GM12878 (cell line): ENCODE data around the gene SLCO3A1. TPM values are rescaled to one million over a fixed set of nuclear protein-coding genes. Genes with fewer than 3 reads are reported as not detected.

Experiments used
- ATAC-seq: fragments of 200-7000 bp; cut with Tn5 transposase; 3 replicates; pipeline ENCODE4 v1.9.1; 2020; ENCODE audit warnings: mild to moderate bottlenecking, moderate library complexity
- BruUV-seq: library from RNA; stranded (reverse); fragments of 400-500 nt; replicated peaks from 2 replicates; lab custom pipeline; 2021; lab: Mats Ljungman, UMichigan
- CTCF ChIA-PET: fragments of 300-600 bp; sonication (Branson Sonifier 250); formaldehyde crosslinking; extraction: SDS; loops from one replicate; lab custom pipeline; 2021; ENCODE audit warnings: inconsistent platforms; lab: Yijun Ruan, JAX
- POLR2A ChIA-PET: fragments of 350-600 bp; formaldehyde crosslinking; extraction: SDS; loops from one replicate; lab custom pipeline; 2021; ENCODE audit warnings: inconsistent platforms; lab: Charles Lee
- RAD21 ChIA-PET: fragments of 300-600 bp; sonication (Branson Sonifier 250); formaldehyde crosslinking; loops from one replicate; lab custom pipeline; 2023; ENCODE audit warnings: antibody characterized with exemption; ENCODE audit not compliant: unreplicated experiment; lab: Charles Lee
- SMC1A ChIA-PET: fragments of 300-600 bp; sonication (Branson Sonifier 250); formaldehyde crosslinking; loops from one replicate; lab custom pipeline; 2023; ENCODE audit not compliant: unreplicated experiment, uncharacterized antibody; lab: Charles Lee
- DNase-seq: peaks from one replicate; pipeline ENCODE4 v3.0.0-alpha.2; 2011; ENCODE audit warnings: low read depth, low spot score
- FAIRE-seq: peaks from 3 replicates; lab custom pipeline; 2011; peaks lifted over from hg19 to GRCh38; lab: Jason Lieb, UNC
- H2AFZ ChIP-seq: 2 replicates; pipeline ENCODE4 v1.6.0; 2011; ENCODE audit warnings: low read depth, low read length, control low read depth; ENCODE audit not compliant: control insufficient read depth
- H3K27ac ChIP-seq: 2 replicates; pipeline ENCODE4 v1.5.1; 2011; ENCODE audit warnings: control low read depth; ENCODE audit not compliant: control insufficient read depth, insufficient read depth
- H3K27me3 ChIP-seq, 2 experiments: replicated peaks in 1 of 2; 2 replicates each; pipeline versions ENCODE4 v1.6.0 to v1.6.1; 2011; ENCODE audit warnings: low read length in 1 of 2; ENCODE audit not compliant: control insufficient read depth in 2 of 2, insufficient read depth in 2 of 2
- H3K36me3 ChIP-seq, 2 experiments: 2 replicates each; pipeline ENCODE4 v1.5.1; 2011; ENCODE audit warnings: low read length in 1 of 2; ENCODE audit not compliant: control insufficient read depth in 2 of 2, insufficient read depth in 2 of 2
- H3K4me1 ChIP-seq: 2 replicates; pipeline ENCODE4 v1.6.1; 2011; ENCODE audit warnings: mild to moderate bottlenecking, low read length, moderate library complexity, mixed read lengths; ENCODE audit not compliant: control insufficient read depth, insufficient read depth
- H3K4me2 ChIP-seq: 2 replicates; pipeline ENCODE4 v1.6.0; 2011; ENCODE audit warnings: control low read depth; ENCODE audit not compliant: control insufficient read depth, insufficient read depth
- H3K4me3 ChIP-seq: fragments of 200-600 bp; sonication (generic); 2 replicates; pipeline ENCODE4 v1.5.1; 2016
- H3K79me2 ChIP-seq: 2 replicates; pipeline ENCODE4 v1.6.0; 2011; ENCODE audit warnings: low read length; ENCODE audit not compliant: control insufficient read depth, insufficient read depth
- H3K9ac ChIP-seq: 2 replicates; pipeline ENCODE4 v1.8.0; 2011; ENCODE audit warnings: low read length, control low read depth, mixed read lengths; ENCODE audit not compliant: control insufficient read depth, insufficient read depth
- H3K9me3 ChIP-seq: replicated peaks from 3 replicates; pipeline ENCODE4 v1.5.1; 2011; ENCODE audit warnings: mild to moderate bottlenecking, low read length; ENCODE audit not compliant: control insufficient read depth, insufficient read depth
- H4K20me1 ChIP-seq: 2 replicates; pipeline ENCODE4 v1.6.0; 2011; ENCODE audit not compliant: control insufficient read depth, insufficient read depth
- BCL3 ChIP-seq: IDR thresholded peaks from 2 replicates; pipeline ENCODE4 v1.6.1; 2011; ENCODE audit warnings: borderline replicate concordance, low read depth, mild to moderate bottlenecking, moderate library complexity, low read length; ENCODE audit not compliant: insufficient read depth, poor library complexity, severe bottlenecking
- CREB1 ChIP-seq: IDR thresholded peaks from 2 replicates; pipeline ENCODE4 v1.6.1; 2012; ENCODE audit warnings: low read depth, mild to moderate bottlenecking, inconsistent platforms
- DPF2 ChIP-seq: fragments of 450-650 bp; IDR thresholded peaks from 2 replicates; pipeline ENCODE4 v1.6.1; 2017; ENCODE audit warnings: mild to moderate bottlenecking
- HSF1 ChIP-seq: fragments of 150-350 bp; IDR thresholded peaks from 2 replicates; pipeline ENCODE4 v1.6.1; 2014; ENCODE audit warnings: mild to moderate bottlenecking, low read depth, low read length
- KAT2A ChIP-seq: conservative IDR thresholded peaks from 2 replicates; pipeline ENCODE4 v1.6.1; 2011; ENCODE audit warnings: low read depth, low read length; ENCODE audit not compliant: control insufficient read depth
- SIN3A ChIP-seq: IDR thresholded peaks from 2 replicates; pipeline ENCODE4 v1.6.1; 2012; ENCODE audit warnings: low read depth, low read length, improper control_type of control experiment
- TAF1 ChIP-seq: IDR thresholded peaks from 2 replicates; pipeline ENCODE4 v1.6.1; 2011; ENCODE audit warnings: mild to moderate bottlenecking, low read depth, low read length, borderline replicate concordance
- TBL1XR1 ChIP-seq: IDR thresholded peaks from 2 replicates; pipeline ENCODE4 v1.6.1; 2012; ENCODE audit warnings: low read depth, low read length, improper control_type of control experiment
- ZBTB40 ChIP-seq: fragments of 450-650 bp; IDR thresholded peaks from 2 replicates; pipeline ENCODE4 v1.6.1; 2016; ENCODE audit warnings: mild to moderate bottlenecking, moderate library complexity, borderline replicate concordance
- WGBS: methylation state at CpG from one replicate; pipeline ENCODE4 v1.1.6; 2016; ENCODE audit warnings: low lambda C conversion rate; ENCODE audit not compliant: insufficient replicate concordance, insufficient coverage; ENCODE audit errors: missing lambda C conversion rate; 5-methylcytosine and 5-hydroxymethylcytosine counted together
- in situ Hi-C: fragments of 300-500 bp; cut with MboI; formaldehyde crosslinking; loops from 9 replicates; pipeline ENCODE4 v1.14.3; 2018; ENCODE audit warnings: mixed read lengths
- intact Hi-C: fragments of 100-400 bp; cut with micrococcal nuclease; formaldehyde crosslinking; loops from one replicate; pipeline ENCODE4 v1.14.2; 2022; ENCODE audit not compliant: unreplicated experiment
- polyA plus RNA-seq, 11 experiments: library from polyadenylated mRNA; depleted of rRNA in 4 of 11; unstranded in 6 of 11; stranded (reverse) in 5 of 11; fragments of >200 nt; fragmentation: Nextera tagmentation in 4 of 11; fragmentation: Illumina TruSeq in 1 of 11; extraction: Ambion mirVana in 4 of 11; extraction: Trizol in 1 of 11; gene quantifications; 1 replicate in 1 of 11; 2 replicates in 10 of 11; pipeline versions ENCODE4 v1.2.1 to v1.2.3, GENCODE V29; 2011 to 2016; ENCODE audit warnings: inconsistent platforms in 2 of 11, missing spikeins in 2 of 11, low read depth in 1 of 11
- total RNA-seq, 4 experiments: library from RNA; depleted of rRNA in 3 of 4; stranded (reverse); fragments of >200 nt in 3 of 4; fragmentation: Illumina TruSeq in 1 of 4; extraction: Trizol in 1 of 4; gene quantifications; 2 replicates each; pipeline versions ENCODE4 v1.2.1 to v1.2.3, GENCODE V29; 2013 to 2021

SLCO3A1 gene
- total and polyA plus RNA-seq, 10 of the 15 experiments (the other 5 are each of a cell fraction or from before 2014, with no cell fraction given) = 0.05 to 5.9 (median 0.31) TPM

GRCh38 chr15:91833056-91833455 lies 20.5 kb upstream of the SLCO3A1 start:
- BruUV-seq = no TSS peak
- ATAC-seq = no peak

More at GRCh38 chr15:91833056-91833455, 20.5 kb upstream of the SLCO3A1 start:
- Histone ChIP-seq H3K27ac (no peak overlapping the region), H4K20me1 (no peaks in the 10 kb centered on the region), H3K79me2 (no peaks in the 10 kb centered on the region), H2AFZ (no peak overlapping the region), H3K9ac (no peak overlapping the region), H3K4me3 (no peak overlapping the region), H3K4me1 (no peaks in the 10 kb centered on the region), H3K36me3 (no peaks in the 10 kb centered on the region), H3K9me3 (no peaks in the 10 kb centered on the region), H3K4me2 (no peak overlapping the region), H3K27me3 (no peaks in the 10 kb centered on the region)
- ChIA-PET CTCF (no interaction called here), RAD21 (no interaction called here), POLR2A (no interaction called here), SMC1A (no interaction called here)
- intact Hi-C loops (no loop called here), in situ Hi-C loops (no loop called here)
- FAIRE-seq = no peak
- DNase-seq = no peak
- TF ChIP-seq ZBTB40 = no peak
- TF ChIP-seq TAF1 = no peak
- no peak for TF ChIP-seq TBL1XR1
- no peak for TF ChIP-seq CREB1
- TF ChIP-seq DPF2 = no peak
- TF ChIP-seq BCL3 = no peak
- TF ChIP-seq KAT2A = no peak
- TF ChIP-seq HSF1 = no peak
- TF ChIP-seq SIN3A = no peak
- WGBS = 0% methylated on average over 2 of the region's 2 CpGs
